Esophagus muscularis mucosa (tissue), 4 donors: Measurements from ENCODE around the gene PHF20. TPM values are rescaled to one million over a fixed set of nuclear protein-coding genes. Genes with fewer than 3 reads are reported as not detected.

Source experiments
- DNase-seq: peaks from one replicate; pipeline ENCODE4 v3.0.0-alpha.2; 2017; ENCODE audit errors: extremely low spot score
- H3K27ac ChIP-seq, 4 donors: fragments of 200-600 bp; sonication (generic); replicated peaks in 1 of 4; 1 replicate in 3 of 4; 2 replicates in 1 of 4; pipeline ENCODE4 v1.5.1; 2016 to 2019; ENCODE audit warnings: mild to moderate bottlenecking in 1 of 4
- H3K27me3 ChIP-seq, 4 donors: fragments of 200-600 bp; sonication (generic); one replicate each; pipeline versions ENCODE4 v1.5.1 to v1.6.0; 2016 to 2019
- H3K36me3 ChIP-seq, 4 donors: fragments of 200-600 bp; sonication (generic); one replicate each; pipeline ENCODE4 v1.5.1; 2016 to 2019
- H3K4me1 ChIP-seq, 4 donors: fragments of 200-600 bp; sonication (generic); one replicate each; pipeline ENCODE4 v1.5.1; 2016 to 2019
- H3K4me3 ChIP-seq, 4 donors: fragments of 200-600 bp; sonication (generic); 1 replicate in 2 of 4; 2 replicates in 2 of 4; pipeline ENCODE4 v1.5.1; 2016 to 2019; ENCODE audit warnings: mild to moderate bottlenecking in 4 of 4, moderate library complexity in 1 of 4
- H3K9me3 ChIP-seq, 4 donors: fragments of 200-600 bp; sonication (generic); 1 replicate in 3 of 4; 2 replicates in 1 of 4; pipeline ENCODE4 v1.5.1; 2016 to 2019
- CTCF ChIP-seq, 3 experiments: fragments of 200-600 bp in 2 of 3; fragments of 450-650 bp in 1 of 3; sonication (generic) in 2 of 3; IDR thresholded peaks; one replicate each; pipeline ENCODE4 v1.5.1; 2017 to 2019; ENCODE audit warnings: antibody characterized with exemption in 3 of 3, mild to moderate bottlenecking in 2 of 3, moderate library complexity in 1 of 3
- EP300 ChIP-seq: sonication (generic); formaldehyde crosslinking; IDR thresholded peaks from one replicate; pipeline ENCODE4 v1.6.1; 2017; ENCODE audit warnings: antibody characterized with exemption
- POLR2A ChIP-seq: fragments of 450-650 bp; IDR thresholded peaks from one replicate; pipeline ENCODE4 v1.6.1; 2017; ENCODE audit warnings: antibody characterized with exemption, moderate library complexity, mild to moderate bottlenecking, low read depth
- POLR2AphosphoS5 ChIP-seq, 2 donors: sonication (generic); formaldehyde crosslinking; IDR thresholded peaks; one replicate each; pipeline ENCODE4 v1.6.1; 2017; ENCODE audit warnings: antibody characterized with exemption in 2 of 2
- WGBS: methylation state at CpG from one replicate; pipeline ENCODE4 v1.1.5; 2018; 5-methylcytosine and 5-hydroxymethylcytosine counted together
- intact Hi-C: fragments of 100-400 bp; cut with DNase I; formaldehyde crosslinking; loops from one replicate; pipeline ENCODE4 v1.15.1; 2023
- total RNA-seq, 4 donors: library from RNA; depleted of rRNA; stranded (reverse); fragments of >200 nt; gene quantifications; one replicate each; pipeline versions ENCODE4 v1.1.0 to v1.2.1, GENCODE V29; 2016

PHF20 gene
- total RNA-seq, 4 donors from 2014 or later = 45.9 to 62.2 (median 48.0) TPM

DNA sequence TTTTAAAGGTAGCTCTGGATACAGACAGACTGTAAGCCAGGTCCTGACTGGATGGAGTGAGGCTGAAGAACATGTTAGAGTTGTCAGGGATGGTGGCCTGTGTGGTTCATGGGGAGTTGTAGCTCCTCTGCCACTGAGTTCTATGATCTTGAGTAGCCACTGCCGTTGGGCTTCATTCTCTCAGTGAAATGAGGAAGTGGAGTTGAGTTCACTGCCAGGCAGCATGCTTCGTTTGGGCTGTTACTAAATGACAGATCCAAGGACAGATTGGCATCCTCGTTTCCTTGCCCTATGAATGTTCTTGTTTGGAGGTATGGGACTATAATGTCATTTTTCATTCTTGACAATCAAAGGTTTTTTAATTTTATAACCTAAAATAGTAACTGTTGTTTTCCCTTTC is 145.3 kb downstream of the PHF20 start:
- H3K36me3 ChIP-seq = peaks cover 25 to 100% (median 78%) of the 10 kb centered on the region in 4 donors
- no peak for DNase-seq
- H3K4me1 ChIP-seq = no peaks in the 10 kb centered on the region
- 76% methylated on average over 3 of the region's 3 CpGs for WGBS
- intact Hi-C loops = no loop called here
- TF ChIP-seq EP300 (no peak), POLR2A (no peak), POLR2AphosphoS5 (IDR thresholded peaks at IDR 0.05) (no peak), CTCF (IDR thresholded peaks at IDR 0.05) (no peak)
- no peaks in the 10 kb centered on the region for H3K27me3 ChIP-seq
- H3K9me3 ChIP-seq = no peaks in the 10 kb centered on the region
- H3K27ac ChIP-seq = no peak overlapping the region
- H3K4me3 ChIP-seq = no peak overlapping the region

DNA sequence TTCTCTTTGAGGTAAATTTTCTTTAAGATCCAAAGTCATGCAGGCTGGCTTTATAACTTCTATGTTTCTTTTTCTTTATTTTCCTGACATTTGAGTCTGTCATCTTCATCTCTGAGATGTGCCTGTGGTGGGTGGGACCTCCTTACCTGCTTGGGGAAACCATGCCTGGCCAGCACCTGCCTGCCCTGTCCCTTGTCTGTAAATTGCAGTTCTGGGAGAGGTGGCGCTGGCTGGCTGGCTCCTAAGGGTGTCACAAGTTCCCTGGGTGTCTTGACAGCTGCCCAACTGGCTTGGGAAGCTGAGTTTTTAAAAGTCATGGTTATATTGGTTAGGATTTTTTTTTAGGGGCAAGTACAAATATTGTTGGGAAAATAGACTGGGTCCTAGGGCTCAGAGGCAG is 146.2 kb downstream of the PHF20 start:
- no peak overlapping the region for H3K4me3 ChIP-seq
- no peaks in the 10 kb centered on the region for H3K27me3 ChIP-seq
- H3K4me1 ChIP-seq = no peaks in the 10 kb centered on the region
- intact Hi-C loops = no loop called here
- 100% methylated on average over 1 of the region's 1 CpG for WGBS
- TF ChIP-seq POLR2AphosphoS5 (IDR thresholded peaks at IDR 0.05) = no peak
- no peak overlapping the region for H3K27ac ChIP-seq
- H3K9me3 ChIP-seq = no peaks in the 10 kb centered on the region
- H3K36me3 ChIP-seq = peaks cover 22 to 97% (median 75%) of the 10 kb centered on the region in 4 donors
- no peak for DNase-seq

DNA sequence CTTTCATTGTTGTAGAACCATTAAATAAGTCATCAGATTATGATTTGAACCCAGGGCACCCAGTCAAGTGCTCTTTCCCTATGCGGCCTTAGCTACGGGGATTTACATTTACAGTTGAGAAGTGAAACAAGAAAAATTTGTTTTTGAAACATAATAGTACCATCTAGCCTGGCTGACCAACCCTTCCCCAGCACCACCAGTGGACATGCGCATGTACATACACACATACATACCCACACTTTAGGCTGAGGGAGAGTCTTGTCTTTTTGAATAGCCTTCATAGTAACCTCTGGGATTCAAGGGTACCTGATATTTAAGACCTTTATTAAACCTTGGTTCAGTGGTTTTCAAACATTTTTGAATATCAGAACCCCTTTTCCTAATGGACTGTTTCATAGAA is 148.7 kb downstream of the PHF20 start:
- Histone ChIP-seq H3K27ac (no peak overlapping the region), H3K27me3 (no peaks in the 10 kb centered on the region), H3K4me3 (no peak overlapping the region), H3K9me3 (no peaks in the 10 kb centered on the region), H3K4me1 (no peaks in the 10 kb centered on the region), H3K36me3 (peaks cover 9 to 84% (median 56%) of the 10 kb centered on the region in 4 donors)
- WGBS = 98% methylated on average over 3 of the region's 3 CpGs
- no peak for DNase-seq
- TF ChIP-seq EP300 (no peak), POLR2A (no peak), CTCF (IDR thresholded peaks at IDR 0.05) (no peak), POLR2AphosphoS5 (IDR thresholded peaks at IDR 0.05) (no peak)
- intact Hi-C loops = no loop called here

DNA sequence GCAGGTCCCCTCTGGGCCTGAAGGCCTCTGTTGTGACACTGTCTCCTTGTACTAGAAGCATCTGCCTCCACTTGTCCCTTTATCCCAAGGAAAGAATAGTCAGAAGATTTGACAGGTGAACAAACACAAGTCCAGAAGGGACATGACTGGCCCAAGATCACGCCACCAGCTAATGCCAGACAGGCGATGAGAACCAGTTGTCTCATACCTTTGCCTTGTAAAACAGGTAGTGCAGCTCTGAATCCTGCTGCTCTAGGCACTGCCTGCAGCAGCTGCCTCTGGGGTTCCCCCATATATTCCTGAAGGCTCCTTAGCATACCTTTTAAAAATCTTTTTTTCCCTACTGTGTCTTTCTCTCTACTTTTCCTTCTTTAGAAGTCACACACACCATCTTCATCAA is 157.5 kb downstream of the PHF20 start:
- Histone ChIP-seq H3K36me3 (peaks cover 29 to 86% (median 71%) of the 10 kb centered on the region in 4 donors), H3K27me3 (no peaks in the 10 kb centered on the region)
- TF ChIP-seq CTCF (IDR thresholded peaks at IDR 0.05) (no peak), POLR2AphosphoS5 (IDR thresholded peaks at IDR 0.05) (no peak), EP300 (no peak), POLR2A (no peak)

GRCh38 chr20:35934050-35934449 is 162.2 kb downstream of the PHF20 start:
- DNase-seq = no peak
- Histone ChIP-seq H3K36me3 (peaks cover 21 to 82% (median 61%) of the 10 kb centered on the region in 4 donors), H3K9me3 (no peaks in the 10 kb centered on the region), H3K4me1 (no peaks in the 10 kb centered on the region), H3K4me3 (no peak overlapping the region), H3K27me3 (no peaks in the 10 kb centered on the region), H3K27ac (no peak overlapping the region)
- no peak for TF ChIP-seq CTCF (IDR thresholded peaks at IDR 0.05)
- no peak for TF ChIP-seq POLR2A
- no peak for TF ChIP-seq POLR2AphosphoS5 (IDR thresholded peaks at IDR 0.05)
- TF ChIP-seq EP300 = no peak
- 88% methylated on average over 4 of the region's 4 CpGs for WGBS
- intact Hi-C loops = no loop called here

More for the DNA sequence above, 157.5 kb downstream of the PHF20 start:
- intact Hi-C loops = no loop called here
- Histone ChIP-seq H3K4me1 (no peaks in the 10 kb centered on the region), H3K27ac (no peak overlapping the region), H3K9me3 (no peaks in the 10 kb centered on the region), H3K4me3 (no peak overlapping the region)
- WGBS = 100% methylated on average over 2 of the region's 2 CpGs
- no peak for DNase-seq
